Psoas muscle (tissue), 8 donors: ENCODE results near the gene NUDT7. TPM values are rescaled to one million over a fixed set of nuclear protein-coding genes. Genes with fewer than 3 reads are reported as not detected.

Source experiments
- ATAC-seq, 4 donors: fragments of 200-7000 bp; cut with Tn5 transposase; one replicate each; pipeline ENCODE4 v1.9.1; 2020; ENCODE audit warnings: moderate library complexity in 3 of 4, mild to moderate bottlenecking in 2 of 4
- DNase-seq, 2 donors: peaks; one replicate each; pipeline ENCODE4 v3.0.0-alpha.2; 2020
- H3K27ac ChIP-seq: fragments of 200-600 bp; one replicate; pipeline ENCODE4 v1.8.0; 2022
- H3K27me3 ChIP-seq, 3 donors: fragments of 200-600 bp in 1 of 3; one replicate each; pipeline versions ENCODE4 v1.6.1 to v1.8.0; 2013 to 2022; ENCODE audit warnings: low read length in 2 of 3, mild to moderate bottlenecking in 2 of 3, moderate library complexity in 1 of 3; ENCODE audit not compliant: insufficient read depth in 3 of 3
- H3K36me3 ChIP-seq, 2 donors: fragments of 200-600 bp in 1 of 2; one replicate each; pipeline versions ENCODE4 v1.6.1 to v1.8.0; 2013 to 2022; ENCODE audit warnings: low read depth in 1 of 2, mild to moderate bottlenecking in 1 of 2, moderate library complexity in 1 of 2; ENCODE audit not compliant: insufficient read depth in 1 of 2
- H3K4me1 ChIP-seq: fragments of 200-600 bp; one replicate; pipeline ENCODE4 v1.8.0; 2022
- H3K4me3 ChIP-seq: fragments of 200-600 bp; one replicate; pipeline ENCODE4 v1.8.0; 2022; ENCODE audit warnings: mild to moderate bottlenecking
- H3K9me3 ChIP-seq: fragments of 200-600 bp; one replicate; pipeline ENCODE4 v1.8.0; 2022
- CTCF ChIP-seq: fragments of 200-600 bp; IDR thresholded peaks from one replicate; pipeline ENCODE4 v1.8.0; 2022; ENCODE audit warnings: antibody characterized with exemption
- WGBS, 3 donors: extraction: QIAGEN DNeasy Blood & Tissue Kit; methylation state at CpG; one replicate each; pipeline versions ENCODE4 v1.1.6 to v1.1.7; 2013; 5-methylcytosine and 5-hydroxymethylcytosine counted together
- intact Hi-C, 2 donors: fragments of 100-400 bp; cut with DNase I; formaldehyde crosslinking; loops; one replicate each; pipeline versions ENCODE4 v1.11.0 to v1.14.2; 2022
- polyA plus RNA-seq, 3 donors: library from polyadenylated mRNA; stranded (reverse); fragments of 200-250 nt; gene quantifications; one replicate each; pipeline ENCODE4 v1.2.3, GENCODE V29; 2013
- total RNA-seq, 4 donors: library from RNA; stranded (reverse); fragmentation: NEBNext Ultra II Directional in 2 of 4; extraction: Animal tissue kit (Norgen Biotek cat#: 25700) in 2 of 4; gene quantifications; one replicate each; pipeline versions ENCODE4 v1.2.1 to v1.2.4, GENCODE V29; 2021 to 2023
- donor health status: healthy with polysubstance abuse.
- donor health status: DM: no; HTN: no; CAD: no; lungs with moderate emphysema.
- donor health status: Bipolar disorder and iron deficiency.
- donor health status: healthy.
- donor health status: DM: yes; HTN: yes; CAD: no.
- donor health status: DM: no; HTN: no; CAD: no.
- donor health status: DM: no; HTN: no; CAD: no.
- donor health status: DM: yes; HTN: yes; CAD: no.

NUDT7 gene
- total and polyA plus RNA-seq, 7 donors: 2.3 to 8.3 (median 5.3) TPM

GRCh38 chr16:77758046-77758445, 35.7 kb downstream of the NUDT7 start:
- intact Hi-C loops: no loop called here
- 79 to 86% (median 83%) methylated on average over 5 of the region's 5 CpGs for WGBS, 3 donors

GRCh38 chr16:77758508-77758907, 36.2 kb downstream of the NUDT7 start:
- Histone ChIP-seq H3K27me3 (no peaks in the 10 kb centered on the region), H3K36me3 (no peaks in the 10 kb centered on the region), H3K4me3 (no peak overlapping the region), H3K9me3 (no peaks in the 10 kb centered on the region), H3K4me1 (no peaks in the 10 kb centered on the region), H3K27ac (no peak overlapping the region)
- 73 to 82% (median 80%) methylated on average over 2 of the region's 2 CpGs for WGBS, 3 donors
- no peak for TF ChIP-seq CTCF
- intact Hi-C loops: no loop called here
- DNase-seq: no peak
- no peak for ATAC-seq

More at GRCh38 chr16:77758046-77758445, 35.7 kb downstream of the NUDT7 start:
- Histone ChIP-seq H3K36me3 (no peaks in the 10 kb centered on the region), H3K4me1 (no peaks in the 10 kb centered on the region), H3K9me3 (no peaks in the 10 kb centered on the region), H3K4me3 (no peak overlapping the region), H3K27me3 (no peaks in the 10 kb centered on the region), H3K27ac (no peak overlapping the region)
- no peak for TF ChIP-seq CTCF
- DNase-seq (no peak), ATAC-seq (no peak)

DNA sequence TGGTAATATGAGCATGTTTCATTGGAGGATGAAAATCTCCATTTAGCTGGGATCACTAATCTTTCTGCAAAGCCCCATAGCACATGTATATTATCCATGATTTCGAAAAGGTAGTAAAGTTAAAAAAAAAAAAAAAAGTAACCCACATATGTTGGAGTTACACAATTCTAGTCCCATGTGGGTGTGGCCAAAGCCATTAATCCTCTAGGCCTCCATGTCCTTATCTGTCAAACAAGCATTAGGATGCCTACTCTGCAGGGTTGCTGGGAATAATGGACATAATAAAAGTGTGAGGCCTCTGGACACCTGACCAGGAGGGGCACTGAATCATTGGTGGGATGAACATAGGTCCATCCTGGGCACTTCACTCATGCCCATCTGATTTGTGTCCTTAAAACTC, 36.9 kb downstream of the NUDT7 start:
- DNase-seq (no peak), ATAC-seq (no peak)
- TF ChIP-seq CTCF: no peak
- 52 to 74% (median 67%) methylated on average over 1 of the region's 1 CpG for WGBS, 3 donors
- Histone ChIP-seq H3K4me1 (no peaks in the 10 kb centered on the region), H3K4me3 (no peak overlapping the region), H3K36me3 (no peaks in the 10 kb centered on the region), H3K9me3 (no peaks in the 10 kb centered on the region), H3K27me3 (no peaks in the 10 kb centered on the region), H3K27ac (no peak overlapping the region)
- intact Hi-C loops: no loop called here

DNA sequence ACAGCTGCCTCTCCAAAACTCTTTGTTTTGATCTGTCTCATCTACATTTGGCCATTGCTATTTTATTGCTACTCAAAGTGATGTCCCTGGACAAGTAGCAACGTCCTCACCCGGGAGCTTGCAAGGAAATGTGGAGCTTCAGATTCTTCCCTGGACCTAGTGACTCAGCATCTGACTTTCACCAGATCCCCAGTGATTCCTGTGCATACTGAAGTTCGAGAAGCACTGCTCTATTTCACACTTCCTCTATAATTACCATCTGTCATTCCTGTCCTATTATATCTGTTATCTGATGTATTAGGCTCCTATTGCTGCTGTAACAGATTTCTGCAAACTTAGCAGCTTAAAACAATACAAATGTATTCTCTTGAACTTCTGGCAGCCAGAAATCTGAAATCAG, 37.5 kb downstream of the NUDT7 start:
- ATAC-seq (no peak), DNase-seq (no peak)
- Histone ChIP-seq H3K4me3 (no peak overlapping the region), H3K36me3 (no peaks in the 10 kb centered on the region), H3K27ac (no peak overlapping the region), H3K27me3 (no peaks in the 10 kb centered on the region), H3K9me3 (no peaks in the 10 kb centered on the region), H3K4me1 (no peaks in the 10 kb centered on the region)
- 49 to 53% (median 52%) methylated on average over 3 of the region's 3 CpGs for WGBS, 3 donors
- TF ChIP-seq CTCF: no peak
- intact Hi-C loops: no loop called here

GRCh38 chr16:77760800-77761199, 38.5 kb downstream of the NUDT7 start:
- Histone ChIP-seq H3K4me3 (no peak overlapping the region), H3K36me3 (no peaks in the 10 kb centered on the region), H3K27me3 (no peaks in the 10 kb centered on the region), H3K9me3 (no peaks in the 10 kb centered on the region), H3K4me1 (no peaks in the 10 kb centered on the region), H3K27ac (no peak overlapping the region)
- DNase-seq (no peak), ATAC-seq (no peak)
- 77 to 83% (median 80%) methylated on average over 1 of the region's 1 CpG for WGBS, 3 donors
- TF ChIP-seq CTCF: no peak
- intact Hi-C loops: no loop called here
